ENCODE data around the gene RCN2.

The RCN2 gene

DNA sequence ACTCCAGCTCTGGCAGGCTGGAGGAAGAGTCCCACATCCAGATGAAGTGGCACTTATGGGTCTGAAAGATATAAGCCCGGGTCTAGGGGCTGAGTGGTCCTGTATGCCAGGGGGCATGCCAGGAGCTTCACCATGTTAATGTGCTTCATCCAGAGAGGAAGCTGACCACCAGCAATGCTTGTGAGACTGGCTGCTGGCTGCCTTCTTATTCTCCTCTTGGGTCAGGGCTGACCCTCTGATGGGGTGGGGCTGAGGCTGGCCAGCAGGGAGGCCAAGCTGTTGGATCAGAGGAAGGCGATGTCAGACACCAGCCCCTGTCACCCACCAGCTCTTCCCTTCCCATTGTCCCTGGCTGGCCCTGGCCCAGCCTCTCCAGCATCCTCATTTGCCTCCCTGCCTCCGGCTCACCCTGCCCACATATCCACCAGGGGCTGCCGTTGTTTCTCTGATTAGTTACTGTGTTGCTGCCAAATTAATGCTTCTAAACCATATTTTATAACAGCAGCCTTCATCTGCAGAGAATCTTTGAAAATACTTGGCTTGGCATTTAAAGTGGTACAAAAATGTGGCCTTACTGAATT, 43.0 kb downstream of the RCN2 start:
- no peak for DNase-seq (ENCODE audit: low read depth)

DNA sequence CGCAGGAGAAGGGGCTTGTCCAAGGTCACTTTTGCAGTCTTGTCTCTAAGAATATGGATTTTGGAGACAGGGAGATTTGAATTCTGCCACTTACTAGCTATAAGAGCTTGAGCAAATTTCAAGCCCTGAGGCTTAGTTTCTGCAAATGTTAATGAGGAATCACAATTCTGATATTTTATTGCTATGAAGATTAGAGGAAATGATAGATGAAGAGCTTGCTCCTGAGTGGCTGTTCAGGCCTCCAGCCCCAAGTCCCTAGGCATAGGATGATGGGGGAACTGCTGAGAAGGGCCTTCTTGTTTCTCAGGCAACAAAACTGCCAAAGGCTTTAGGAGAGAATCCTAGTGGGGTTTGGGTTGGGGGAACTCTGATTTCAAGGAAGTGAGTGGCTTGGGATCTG, 44.6 kb downstream of the RCN2 start:
- no peak for DNase-seq (ENCODE audit: low read depth)

DNA sequence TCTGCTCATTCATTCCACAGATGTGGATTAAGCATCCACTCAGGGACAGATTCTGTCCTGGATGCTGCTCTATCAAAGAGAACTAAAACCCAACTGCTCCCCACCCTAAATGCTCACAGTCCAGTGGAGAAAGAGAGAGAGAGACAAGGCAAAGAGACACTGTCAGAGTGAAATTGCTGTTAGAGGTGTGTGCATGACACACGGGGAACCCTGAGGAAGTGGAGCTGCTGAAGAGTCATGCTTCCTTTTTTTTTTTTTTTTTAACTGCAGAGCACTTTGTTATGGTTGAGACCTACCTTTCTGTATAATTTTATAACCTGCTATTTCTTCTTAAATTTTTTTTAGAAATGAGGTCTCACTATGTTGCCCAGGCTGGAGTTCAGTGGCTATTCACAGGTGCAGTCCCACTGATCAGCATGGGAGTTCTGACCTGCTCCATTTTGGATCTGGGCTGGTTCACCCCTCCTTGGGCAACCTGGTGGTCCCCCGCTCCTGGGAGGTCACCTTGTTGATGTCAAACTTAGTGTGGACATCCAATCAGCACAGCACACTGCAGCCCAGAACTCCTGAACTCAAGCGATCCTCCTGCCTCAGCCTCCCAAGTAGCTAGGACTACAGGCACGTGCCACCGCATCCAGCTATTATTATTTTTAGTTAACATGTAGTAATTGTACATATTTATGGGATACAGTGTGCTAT, 45.2 kb downstream of the RCN2 start:
- DNase-seq (ENCODE audit: low read depth), result no peak

DNA sequence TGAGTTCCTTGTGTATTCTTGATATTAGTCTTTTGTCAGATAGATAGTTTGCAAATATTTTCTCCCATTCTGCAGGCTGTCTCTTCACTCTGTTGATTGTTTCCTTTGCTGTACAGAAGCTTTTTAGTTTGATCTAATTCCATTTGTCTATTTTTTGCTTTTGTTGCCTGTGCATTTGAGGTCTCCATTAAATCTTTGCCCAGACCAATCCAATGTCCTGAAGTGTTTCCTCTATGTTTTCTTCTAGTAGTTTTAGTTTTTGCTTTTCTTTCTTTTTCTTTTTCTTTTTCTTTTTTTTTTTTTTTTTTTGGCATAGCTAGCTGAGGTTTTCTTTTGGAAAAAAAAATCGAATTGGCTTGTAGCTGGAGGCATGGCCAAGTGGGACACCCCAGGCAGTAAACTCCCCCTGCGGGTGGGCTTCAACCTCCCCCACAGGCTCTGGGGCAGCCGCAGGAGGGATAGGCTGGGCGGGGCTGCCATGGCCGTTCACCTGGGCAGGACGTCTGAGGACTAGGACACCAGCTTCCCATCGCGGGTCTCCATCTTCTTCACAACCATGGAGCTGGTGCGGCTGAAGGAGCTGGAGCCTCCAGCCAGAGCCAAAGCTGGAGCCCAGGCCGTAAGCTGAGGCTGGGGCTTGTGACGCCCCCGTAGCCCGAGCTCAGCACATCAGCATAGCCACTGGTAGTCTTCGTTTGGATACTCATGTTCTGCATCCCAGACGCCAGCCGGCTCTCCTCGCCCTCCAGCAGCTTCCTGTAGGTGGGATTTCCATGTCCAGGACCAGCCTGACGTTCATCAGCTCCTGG, 47.2 kb downstream of the RCN2 start:
- DNase-seq (ENCODE audit: low read depth), result no peak

DNA sequence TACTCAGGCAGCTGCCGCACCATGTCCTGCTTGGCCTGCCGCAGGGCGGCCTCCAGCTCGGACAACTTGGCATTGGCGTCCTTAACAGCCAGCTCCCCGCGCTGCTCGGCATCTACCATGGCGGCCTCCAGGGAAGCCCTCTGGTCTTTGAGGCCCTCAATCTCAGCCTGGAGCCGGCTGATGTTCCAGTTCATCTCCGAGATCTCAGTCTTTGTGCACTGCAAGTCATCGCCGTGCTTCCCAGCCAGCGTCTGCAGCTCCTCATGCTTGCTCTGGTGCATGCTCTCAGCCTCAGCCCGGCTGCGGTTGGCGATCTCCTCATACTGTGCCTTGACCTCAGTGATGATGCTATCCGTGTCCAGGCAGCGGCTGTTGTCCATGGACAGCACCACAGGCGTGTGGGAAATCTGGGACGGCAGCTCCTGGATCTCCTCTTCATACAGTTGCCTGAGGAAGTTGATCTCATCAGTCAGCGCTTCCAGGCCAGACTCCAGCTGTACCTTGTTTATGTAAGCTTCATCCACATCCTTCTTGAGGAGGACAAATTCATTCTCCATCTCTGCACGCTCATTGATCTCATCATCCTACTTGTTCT, 47.9 kb downstream of the RCN2 start:
- DNase-seq (ENCODE audit: low read depth), result no peak

DNA sequence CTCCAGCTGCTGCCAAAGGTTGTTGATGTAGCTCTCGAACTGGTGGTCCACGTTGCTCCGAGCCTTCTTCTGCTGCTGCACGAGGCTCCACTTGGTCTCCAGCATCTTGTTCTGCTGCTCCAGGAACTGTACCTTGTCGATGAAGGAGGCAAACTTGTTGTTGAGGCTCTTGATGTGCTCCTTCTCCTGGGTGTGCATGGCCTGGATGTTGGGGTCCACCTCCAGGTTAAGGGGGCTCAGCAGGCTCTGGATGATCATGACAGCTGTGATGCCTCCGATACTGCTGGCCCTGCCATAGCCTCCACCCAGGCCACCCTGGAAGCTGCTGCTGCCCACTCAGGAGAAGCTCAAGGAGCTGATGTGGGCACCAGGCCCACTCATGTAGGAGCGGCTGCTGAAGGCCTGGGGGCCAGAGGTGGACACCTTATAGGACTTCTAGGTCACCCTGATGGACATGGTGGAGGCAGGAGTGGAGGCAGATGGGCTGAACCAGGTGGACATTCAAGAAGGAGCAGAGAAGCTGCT, 48.5 kb downstream of the RCN2 start:
- no peak for DNase-seq (ENCODE audit: low read depth)

DNA sequence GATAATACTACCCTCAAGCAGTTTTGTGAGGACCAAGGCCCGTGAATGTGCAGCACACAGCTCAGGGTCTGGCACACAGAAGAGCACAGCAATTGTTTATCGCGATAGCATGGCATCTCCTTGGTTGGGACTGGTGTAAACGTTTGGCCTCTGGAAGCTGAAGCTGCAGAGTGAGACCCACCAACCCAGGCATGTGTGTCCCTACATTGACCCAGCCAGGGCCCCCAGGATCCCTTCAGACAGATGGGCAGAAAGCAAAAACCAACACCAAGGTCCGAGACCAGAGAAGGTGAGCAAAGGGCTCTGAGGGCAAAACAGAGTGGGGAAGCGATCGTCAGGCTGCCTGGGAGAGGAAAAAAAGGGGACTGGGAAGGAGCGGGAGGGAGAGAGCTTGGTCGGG, 50.8 kb downstream of the RCN2 start:
- DNase-seq (ENCODE audit: low read depth), result no peak

DNA sequence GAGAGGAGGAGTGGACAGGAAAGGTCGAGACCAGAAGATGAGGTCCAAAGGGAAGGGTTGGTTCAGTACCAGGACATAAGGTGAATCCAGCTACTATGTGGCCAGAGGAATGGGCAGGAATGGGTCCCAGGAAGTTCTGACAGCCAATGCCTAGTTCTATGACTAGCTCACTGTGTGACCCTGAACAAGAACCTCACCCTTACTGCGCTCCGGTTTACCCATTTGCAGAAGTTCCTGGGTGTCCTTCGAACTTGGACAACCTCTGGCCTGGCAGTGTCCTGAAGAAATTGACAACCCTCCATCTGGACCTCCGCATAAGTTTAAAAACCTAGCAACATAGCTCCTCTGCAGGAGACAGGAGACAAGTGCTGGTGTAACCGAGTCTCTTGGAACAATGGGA, 51.2 kb downstream of the RCN2 start:
- no peak for DNase-seq (ENCODE audit: low read depth)

DNA sequence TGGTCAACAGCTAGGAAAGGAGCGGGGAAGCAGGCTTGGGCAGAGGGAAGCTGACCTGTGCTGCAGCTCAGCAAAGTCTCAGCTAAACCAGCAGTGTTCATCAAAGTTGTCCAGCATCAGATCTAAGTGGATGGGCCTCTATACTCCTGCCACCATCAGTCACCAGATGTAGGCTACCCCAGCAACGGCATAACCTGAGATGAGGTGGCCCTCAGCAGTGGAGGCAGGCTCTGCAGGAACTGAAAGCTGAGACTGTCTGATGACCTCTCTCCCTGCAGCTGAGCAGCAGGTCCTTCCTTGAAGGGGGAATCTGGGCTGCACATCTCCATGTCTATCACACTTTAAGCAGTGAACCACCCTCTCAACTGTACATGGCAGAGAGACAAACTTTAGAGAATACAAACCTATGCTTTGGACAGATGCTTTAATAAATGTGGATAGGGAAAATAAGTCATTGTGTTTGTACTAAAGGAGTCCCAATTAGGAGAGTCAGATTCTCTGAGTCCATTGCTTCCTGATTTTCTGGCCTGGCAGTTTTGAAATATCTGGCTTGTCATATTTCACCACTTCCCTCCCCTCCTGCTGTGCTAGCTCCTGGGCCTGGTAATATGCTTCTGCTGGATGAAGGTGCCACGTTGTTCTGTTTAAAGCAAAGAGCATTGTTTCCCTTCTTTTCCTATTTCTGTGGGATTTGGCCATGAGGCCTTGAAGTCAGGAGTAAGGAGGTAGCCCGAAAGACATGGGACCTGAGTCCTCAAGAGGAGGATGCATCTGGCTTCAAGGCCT, 52.2 kb downstream of the RCN2 start:
- DNase-seq (ENCODE audit: low read depth), result no peak

DNA sequence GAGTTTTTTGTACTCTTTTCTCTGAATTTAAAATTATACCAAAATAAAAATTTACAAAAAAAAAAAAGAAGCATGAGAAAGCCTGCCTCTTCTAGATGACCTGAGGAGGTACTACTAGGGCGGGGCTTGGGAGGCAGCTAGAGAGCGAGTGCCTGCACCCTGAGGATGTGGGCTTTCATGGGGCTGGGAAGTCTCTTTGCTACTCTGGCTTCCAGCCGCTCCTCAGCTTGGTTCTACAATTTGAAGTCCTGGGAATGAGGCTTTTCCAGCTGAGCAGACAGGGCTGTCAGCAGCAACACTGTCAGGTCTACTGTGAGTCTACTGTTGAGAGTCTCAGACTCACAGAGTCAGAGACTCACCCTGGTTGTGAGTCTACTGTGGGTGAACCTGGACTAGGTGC, 55.2 kb downstream of the RCN2 start:
- no peak for DNase-seq (ENCODE audit: low read depth)

DNA sequence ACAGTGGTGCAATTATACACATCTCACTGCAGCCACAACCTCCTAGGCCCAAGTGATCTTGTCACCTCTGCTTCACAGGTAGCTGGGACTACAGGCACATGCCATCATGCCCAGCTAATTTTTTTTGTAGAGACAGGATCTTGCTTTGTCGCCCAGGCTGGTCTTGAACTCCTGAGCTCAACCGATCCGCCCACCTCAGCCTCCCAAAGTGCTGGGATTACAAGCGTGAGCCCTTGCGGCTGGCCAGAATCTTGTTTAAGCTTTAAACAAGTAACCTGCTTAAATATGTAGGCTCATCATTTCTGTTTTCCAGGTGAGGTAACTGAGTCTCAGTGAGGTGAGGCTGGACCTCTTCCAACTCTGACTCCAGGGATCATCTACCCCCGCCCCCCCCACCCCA, 55.7 kb downstream of the RCN2 start:
- no peak for DNase-seq (ENCODE audit: low read depth)

DNA sequence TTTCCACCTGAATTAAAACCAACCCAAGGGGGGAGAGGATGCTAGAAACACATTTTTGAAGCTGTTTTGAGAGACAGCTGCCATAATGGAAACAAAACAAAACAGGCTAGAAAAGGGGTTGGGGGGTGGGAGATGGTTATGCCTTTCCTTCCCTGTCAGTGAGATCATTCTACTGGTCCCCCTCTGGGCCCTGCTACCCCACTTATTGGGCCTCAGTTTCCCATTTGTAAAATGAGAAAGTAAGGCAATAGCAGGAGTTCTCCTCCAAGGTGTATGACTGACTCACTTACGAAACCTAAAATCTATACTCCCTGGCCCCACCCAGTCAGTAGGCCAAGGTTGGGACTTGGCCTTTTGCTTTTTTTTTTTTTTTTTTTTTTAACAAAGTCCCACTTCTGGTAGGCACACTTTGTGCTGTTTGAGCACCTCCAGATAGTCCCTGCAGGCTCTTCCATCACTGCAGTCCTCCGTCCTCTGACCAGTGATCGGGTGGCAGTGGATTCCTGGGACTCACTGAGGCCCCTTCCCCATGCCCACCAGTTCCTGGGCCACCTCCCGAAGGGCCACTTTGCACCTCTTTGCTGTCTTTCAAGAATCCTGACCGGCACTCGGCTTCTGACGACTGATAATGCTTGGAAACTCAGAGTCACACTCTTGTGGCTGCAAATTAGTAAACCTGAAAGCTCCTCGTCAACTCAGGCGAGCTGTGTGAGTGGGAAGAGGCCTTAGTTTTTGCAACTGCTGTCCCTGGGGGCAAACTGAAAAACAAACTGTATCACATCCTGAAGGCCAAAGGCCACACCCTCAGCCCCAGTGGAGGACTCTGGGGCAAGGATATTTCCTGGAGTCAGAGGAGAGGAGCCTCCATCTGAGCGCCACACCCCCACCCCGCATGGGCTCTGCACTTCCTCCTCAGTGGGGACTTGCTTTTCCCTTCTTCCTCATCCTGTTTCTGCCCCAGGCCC, 56.6 kb downstream of the RCN2 start:
- DNase-seq (ENCODE audit: low read depth), result no peak

DNA sequence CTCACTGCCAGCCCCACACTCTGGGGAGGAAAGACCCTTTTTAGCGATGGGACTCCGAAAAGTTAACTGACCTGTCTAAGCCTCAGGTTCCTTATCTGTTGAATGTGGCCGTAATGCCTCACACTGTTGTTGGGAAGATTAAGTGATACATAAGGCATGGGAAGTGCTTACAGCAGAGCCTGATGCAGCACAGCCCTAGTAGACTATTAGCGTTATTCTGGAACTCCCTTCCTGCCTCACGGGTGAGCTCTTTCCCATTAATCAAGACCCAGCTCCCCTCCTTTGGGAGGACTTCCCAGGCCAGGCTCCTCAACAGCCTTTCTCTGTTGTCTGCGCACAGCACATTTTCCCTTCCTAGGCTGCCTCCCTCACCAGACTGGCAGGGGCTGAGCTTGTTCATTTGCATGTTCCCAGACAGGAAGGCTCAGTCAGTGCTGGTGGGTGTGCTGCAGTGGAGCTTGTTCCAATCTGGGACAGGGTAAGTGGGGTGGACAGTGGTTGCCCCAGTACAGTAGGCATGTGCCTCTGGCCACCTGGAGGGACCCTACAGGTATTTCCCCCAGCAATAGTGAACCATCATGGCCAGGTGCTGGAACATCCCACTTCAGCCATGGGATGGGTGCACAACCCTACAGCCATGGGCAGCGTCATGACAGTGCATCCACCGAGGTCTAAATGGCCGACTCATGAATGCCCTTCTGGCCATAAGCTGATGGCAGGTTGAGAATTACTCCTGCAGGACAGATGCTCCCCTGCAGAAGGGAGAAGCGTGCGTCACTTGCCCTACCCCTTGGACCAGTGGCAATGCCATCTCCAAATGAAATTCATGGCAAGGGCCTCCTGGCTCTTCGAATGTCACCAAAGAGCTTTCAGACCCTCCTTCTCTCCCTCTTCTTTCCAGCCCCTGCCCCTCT, 57.6 kb downstream of the RCN2 start:
- DNase-seq (ENCODE audit: low read depth), result no peak

DNA sequence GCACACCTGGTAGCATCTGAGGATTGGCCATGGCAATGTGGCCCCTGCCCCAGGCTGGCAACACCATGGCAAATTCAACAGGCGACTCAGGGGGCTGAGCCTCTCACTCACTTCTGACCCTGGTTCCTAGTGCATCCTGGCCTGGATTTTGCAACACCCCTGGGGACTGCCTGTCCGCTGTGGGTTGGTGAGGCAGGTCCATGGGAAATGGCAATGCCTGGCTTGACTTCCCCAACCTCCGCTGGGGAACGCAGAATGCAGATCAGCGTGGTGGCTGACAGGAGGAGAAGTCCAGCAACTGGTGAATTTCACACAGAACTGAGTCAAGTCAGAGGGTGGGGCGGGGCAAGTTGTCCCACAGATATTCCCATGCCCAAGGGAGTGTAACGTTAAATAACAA, 59.5 kb downstream of the RCN2 start:
- no peak for DNase-seq (ENCODE audit: low read depth)

DNA sequence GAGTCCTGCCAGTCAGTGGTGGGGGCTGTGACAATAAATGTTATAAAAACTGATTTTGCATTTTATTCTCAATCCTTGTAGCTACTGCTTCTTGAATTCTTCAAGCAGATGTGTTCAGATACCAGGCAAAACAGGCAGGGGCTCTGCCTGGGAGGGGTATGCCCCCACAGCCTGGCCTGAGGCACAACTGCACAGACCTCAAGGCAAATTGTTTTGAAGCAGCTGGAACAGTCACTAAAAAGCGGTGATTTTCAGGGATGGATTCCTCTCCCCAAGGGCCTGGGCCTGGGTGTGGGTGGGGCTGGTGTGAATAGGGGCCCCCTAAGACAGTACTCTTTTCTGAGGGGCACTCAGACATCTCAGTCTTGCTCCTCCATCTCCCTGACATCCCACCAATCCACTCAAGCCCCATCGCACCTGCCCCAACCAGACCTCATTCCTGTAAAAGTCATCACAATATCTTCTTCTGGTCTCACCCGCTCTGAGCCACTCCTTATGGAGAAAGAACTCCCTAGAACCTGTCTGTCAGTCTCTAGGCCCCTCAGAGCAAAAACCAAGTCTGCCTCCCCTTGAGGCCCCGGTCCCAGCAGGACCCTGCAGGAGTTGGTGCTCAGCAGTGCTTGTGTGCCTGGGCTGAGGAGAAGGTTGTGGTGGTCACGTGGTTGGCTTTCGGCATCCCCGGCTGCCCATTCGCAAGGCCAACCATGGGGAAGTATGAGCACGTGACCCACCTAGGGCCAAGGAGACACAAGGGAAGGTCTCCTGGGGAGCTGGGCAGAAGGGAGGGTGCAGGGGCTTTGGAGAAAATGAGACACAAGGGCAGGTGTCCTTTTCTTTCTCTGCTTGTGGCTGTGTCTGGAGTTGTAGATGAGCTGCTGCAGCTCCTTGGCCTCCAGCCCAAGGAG, 60.4 kb downstream of the RCN2 start:
- DNase-seq (ENCODE audit: low read depth), result no peak

DNA sequence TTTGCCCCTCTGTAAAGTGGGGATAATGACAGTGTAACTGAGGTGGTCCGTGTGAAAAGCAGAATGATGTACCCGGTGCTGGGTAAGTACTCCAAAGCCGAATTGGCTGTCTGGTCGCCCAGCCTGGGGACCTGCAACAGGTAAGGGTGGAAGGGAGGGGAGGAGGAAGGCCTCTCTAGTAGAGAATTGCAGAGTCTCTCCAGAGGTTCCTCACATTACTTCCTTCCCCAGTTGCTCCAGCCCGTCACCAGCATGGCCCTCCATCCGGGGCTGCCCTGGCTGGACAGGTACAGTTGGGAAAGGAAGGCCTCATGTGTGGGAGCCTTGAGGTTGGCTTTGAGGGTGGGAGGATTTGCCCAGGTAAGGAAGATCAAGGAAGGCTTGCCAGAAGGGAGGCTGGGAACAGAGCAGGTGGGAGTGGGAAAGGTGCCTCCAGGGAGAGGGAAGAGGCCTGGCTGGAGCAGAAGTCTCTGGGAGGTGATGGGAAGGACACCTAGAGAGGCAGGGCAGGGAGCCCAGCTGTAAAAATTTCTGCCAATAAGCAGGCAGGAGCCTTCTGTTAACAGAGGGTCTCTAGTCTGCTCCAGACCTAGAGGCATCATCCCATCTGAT, 61.7 kb downstream of the RCN2 start:
- no peak for DNase-seq (ENCODE audit: low read depth)

DNA sequence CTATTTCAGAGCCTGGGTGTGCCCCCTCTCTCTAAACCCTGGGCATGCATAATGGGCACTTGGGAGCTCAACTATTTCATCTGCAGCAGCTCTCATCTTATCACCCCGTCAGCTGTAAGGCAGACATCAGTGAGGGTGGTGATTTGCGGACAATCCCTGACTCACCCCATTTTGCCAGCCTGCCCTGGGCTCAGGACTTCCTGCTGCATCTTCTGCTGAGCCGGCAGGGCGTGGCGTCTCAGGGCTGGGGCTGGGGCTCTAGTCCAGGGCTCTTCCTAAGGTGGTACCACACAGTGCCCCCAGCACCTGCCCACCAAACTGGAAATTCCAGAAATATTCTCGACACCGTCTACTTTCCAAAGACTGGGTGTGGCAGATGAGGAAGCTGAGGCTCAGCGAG, 62.5 kb downstream of the RCN2 start:
- no peak for DNase-seq (ENCODE audit: low read depth)

DNA sequence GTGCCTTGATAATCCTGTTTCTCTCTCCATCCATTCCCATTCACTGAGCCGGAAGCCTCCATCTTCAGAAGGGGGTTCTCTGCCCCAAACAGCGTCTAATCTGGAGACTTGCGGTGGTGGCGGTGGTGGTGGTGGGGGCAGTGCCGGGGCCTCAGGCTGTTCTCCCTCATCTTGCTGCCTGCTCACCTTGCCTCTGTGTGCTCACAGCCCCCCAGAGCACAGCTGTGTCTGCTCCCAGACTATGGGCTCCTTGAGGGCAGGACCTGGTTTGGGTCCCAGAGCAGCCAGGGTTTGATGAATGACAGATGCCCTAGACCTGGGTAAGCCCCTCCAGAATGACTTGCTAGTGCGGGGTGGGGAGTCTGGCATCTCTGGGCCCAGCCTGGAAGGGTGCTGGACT, 62.9 kb downstream of the RCN2 start:
- no peak for DNase-seq (ENCODE audit: low read depth)

Data from stimulated activated CD8-positive, alpha-beta memory T cell treated with anti-CD3 and anti-CD28 coated beads, Interleukin-15, amount 100 ng/mL, for 24 hours (primary cell).